ENCODE results near the gene AOPEP. TPM values are rescaled to one million over a fixed set of nuclear protein-coding genes. Genes with fewer than 3 reads are reported as not detected.

Gene AOPEP
- total and polyA plus RNA-seq, 2 donors (not counting 3 experiments of a cell fraction or from before 2014, with no cell fraction given) = 20.2 to 41.6 TPM

- dilution Hi-C loops (cut with MboI; ENCODE audit: extremely low pct_ligation_motif_present, low sequenced_read_pairs) = no loop called here
- Histone ChIP-seq H2AFZ (ENCODE audit: low read depth, low read length) (no peak overlapping the region), H3K4me1 (ENCODE audit: control insufficient read depth, extremely low read depth, insufficient read depth, low read length) (peaks cover 14% of the 10 kb centered on the region), H3K4me3 (replicated peaks in 1 of 3; ENCODE audit: insufficient read depth in 1 of 3, low read depth in 1 of 3, low read length in 3 of 3) (no peak overlapping the region), H3K9me1 (replicated peaks; ENCODE audit: control insufficient read depth, extremely low read depth, insufficient read depth, low read length) (no peaks in the 10 kb centered on the region), H3K27ac (ENCODE audit: insufficient read depth, low read depth, low read length) (no peak overlapping the region), H3K9me3 (replicated peaks; ENCODE audit: control insufficient read depth, insufficient read depth, low read length) (no peaks in the 10 kb centered on the region), H3K27me3 (ENCODE audit: control insufficient read depth in 2 of 2, insufficient read depth in 2 of 2, low read length in 2 of 2) (no peaks in the 10 kb centered on the region), H3K79me2 (ENCODE audit: control insufficient read depth, insufficient read depth, low read length) (no peaks in the 10 kb centered on the region), H4K20me1 (replicated peaks; ENCODE audit: control insufficient read depth, extremely low read depth, insufficient read depth, low read length) (no peaks in the 10 kb centered on the region), H3K4me2 (ENCODE audit: insufficient read depth, low read length) (no peak overlapping the region), H3K36me3 (ENCODE audit: control insufficient read depth in 2 of 2, extremely low read depth in 1 of 2, insufficient read depth in 2 of 2, low read length in 2 of 2) (no peaks in the 10 kb centered on the region), H3K9ac (replicated peaks; ENCODE audit: extremely low read depth, insufficient read depth, low read length) (no peak overlapping the region)
- CTCF ChIA-PET = interaction anchor here (0.8 to 1.4 kb wide), 4 partner anchors 8 to 28 kb away, joined by 3 to 4 read pairs (median 4); no protein-coding TSS in a partner anchor
- DNase-seq (ENCODE audit: low read depth, low spot score) = no peak
- FAIRE-seq = no peak
- intact Hi-C loops (cut with micrococcal nuclease) = no loop called here
- no TSS peak for BruUV-seq (replicated peaks)
- POLR2A ChIA-PET = no interaction called here
- TF ChIP-seq JUN (IDR thresholded peaks at IDR 0.05; ENCODE audit: borderline replicate concordance, insufficient read depth, insufficient read length, low read depth) = no peak
- TF ChIP-seq FOS (IDR thresholded peaks at IDR 0.05; ENCODE audit: borderline replicate concordance, insufficient read depth, low read length) = no peak
- no peak for TF ChIP-seq POLR2A (IDR thresholded peaks at IDR 0.05; ENCODE audit: low read depth, low read length)
- no peak for TF ChIP-seq EZH2 (IDR thresholded peaks at IDR 0.05; ENCODE audit: borderline replicate concordance, low read depth, low read length, severe bottlenecking)
- TF ChIP-seq GATA2 (IDR thresholded peaks at IDR 0.05; ENCODE audit: insufficient read depth, insufficient read length, low read depth, low read length) = no peak
- no peak for TF ChIP-seq CTCF (IDR thresholded peaks at IDR 0.05; ENCODE audit: extremely low read depth in 1 of 2, insufficient read depth in 1 of 2, low read depth in 1 of 2, low read length in 2 of 2)
- TF ChIP-seq POLR2AphosphoS5 (IDR thresholded peaks at IDR 0.05; ENCODE audit: insufficient read depth, low read depth, low read length) = no peak
- no peak for TF ChIP-seq MAX (IDR thresholded peaks at IDR 0.05; ENCODE audit: insufficient read depth, insufficient read length)
- no peak for TF ChIP-seq MYC (IDR thresholded peaks at IDR 0.05; ENCODE audit: low read depth, low read length)
These were observed 99.1 kb downstream of the AOPEP start for GRCh38 chr9:94825611-94825958.

All from endothelial cell of umbilical vein (primary cell).